Endodermal cell (in vitro differentiated cells): ENCODE data around the gene GREB1. TPM values are rescaled to one million over a fixed set of nuclear protein-coding genes. Genes with fewer than 3 reads are reported as not detected.

Experiments
- DNase-seq: peaks from one replicate; pipeline ENCODE4 v3.0.0-alpha.2; 2017
- H3K27ac ChIP-seq: 2 replicates; pipeline ENCODE4 v1.5.1; 2013; ENCODE audit warnings: mild to moderate bottlenecking, low read depth, low read length, moderate library complexity
- H3K27me3 ChIP-seq: 2 replicates; pipeline ENCODE4 v1.6.1; 2013; ENCODE audit warnings: mild to moderate bottlenecking, low read length, moderate library complexity; ENCODE audit not compliant: insufficient read depth, control insufficient read depth, poor library complexity, severe bottlenecking
- H3K36me3 ChIP-seq: 2 replicates; pipeline ENCODE4 v1.7.0; 2013; ENCODE audit warnings: mild to moderate bottlenecking, low read length, moderate library complexity; ENCODE audit not compliant: control insufficient read depth, insufficient read depth
- H3K4me1 ChIP-seq: one replicate; pipeline ENCODE4 v1.7.0; 2013; ENCODE audit warnings: low read length; ENCODE audit not compliant: control insufficient read depth, insufficient read depth
- H3K4me3 ChIP-seq: 2 replicates; pipeline ENCODE4 v1.5.1; 2013; ENCODE audit warnings: mild to moderate bottlenecking, low read length, moderate library complexity
- H3K9ac ChIP-seq: 2 replicates; pipeline ENCODE4 v1.6.1; 2013; ENCODE audit warnings: mild to moderate bottlenecking, low read length, moderate library complexity; ENCODE audit not compliant: poor library complexity, severe bottlenecking; ENCODE audit errors: extremely low read depth
- H3K9me3 ChIP-seq: 2 replicates; pipeline ENCODE4 v1.6.1; 2013; ENCODE audit warnings: mild to moderate bottlenecking, low read length, moderate library complexity; ENCODE audit not compliant: control insufficient read depth
- H3K27ac Mint-ChIP-seq: 2 replicates; pipeline ENCODE4 v1.8.0; 2020; ENCODE audit warnings: mixed read lengths
- H3K27me3 Mint-ChIP-seq: 2 replicates; pipeline ENCODE4 v1.8.0; 2021; ENCODE audit warnings: mild to moderate bottlenecking, mixed read lengths; ENCODE audit not compliant: insufficient read depth
- H3K36me3 Mint-ChIP-seq: 2 replicates; pipeline ENCODE4 v1.8.0; 2020; ENCODE audit warnings: low read depth, mixed read lengths
- H3K4me1 Mint-ChIP-seq: 2 replicates; pipeline ENCODE4 v1.8.0; 2020; ENCODE audit warnings: mixed read lengths
- H3K4me3 Mint-ChIP-seq: 2 replicates; pipeline ENCODE4 v1.8.0; 2020; ENCODE audit warnings: mild to moderate bottlenecking, moderate library complexity, mixed read lengths
- H3K9me3 Mint-ChIP-seq: 2 replicates; pipeline ENCODE4 v1.8.0; 2020; ENCODE audit warnings: mild to moderate bottlenecking, mixed read lengths
- CTCF ChIP-seq: fragments of 200-600 bp; sonication (generic); conservative IDR thresholded peaks from 2 replicates; pipeline ENCODE4 v1.5.0; 2021; ENCODE audit warnings: antibody characterized with exemption, mild to moderate bottlenecking
- WGBS, 2 experiments: methylation state at CpG; one replicate each; pipeline versions ENCODE4 v1.1.5 to v1.1.7; 2013; ENCODE audit warnings: missing lambda C conversion rate in 2 of 2, mixed read lengths in 1 of 2; ENCODE audit not compliant: insufficient coverage in 1 of 2, insufficient read length in 1 of 2; 5-methylcytosine and 5-hydroxymethylcytosine counted together
- total RNA-seq, 2 donors: library from RNA; stranded (reverse); fragmentation: NEBNext Ultra II Directional in 1 of 2; extraction: Animal tissue kit (Norgen Biotek cat#: 25700) in 1 of 2; gene quantifications; 2 replicates in 1 of 2; 3 replicates in 1 of 2; pipeline ENCODE4 v1.2.1, GENCODE V29; 2021

GREB1 gene
- total RNA-seq, 2 donors from 2014 or later = 86.4 to 106 TPM

GRCh38 chr2:11492720-11493119 is 41.1 kb upstream of the GREB1 start:
- peaks cover 11% of the 10 kb centered on the region for H3K9me3 ChIP-seq
- no peaks in the 10 kb centered on the region for H3K27me3 Mint-ChIP-seq
- H3K27me3 ChIP-seq = no peaks in the 10 kb centered on the region
- H3K4me1 Mint-ChIP-seq = peaks cover 39% of the 10 kb centered on the region
- peaks cover 5% of the 10 kb centered on the region for H3K9me3 Mint-ChIP-seq
- no peak overlapping the region for H3K4me3 Mint-ChIP-seq
- H3K4me1 ChIP-seq = peaks cover 36% of the 10 kb centered on the region
- H3K27ac ChIP-seq = no peak overlapping the region
- no peak overlapping the region for H3K27ac Mint-ChIP-seq
- peaks cover 30% of the 10 kb centered on the region for H3K36me3 ChIP-seq
- TF ChIP-seq CTCF = no peak
- no peak overlapping the region for H3K9ac ChIP-seq
- 73 to 100% methylated on average over 1 of the region's 1 CpG for WGBS, 2 experiments
- peak; percentile 57 for DNase-seq
- peaks cover 21% of the 10 kb centered on the region for H3K36me3 Mint-ChIP-seq
- peak overlapping the region; percentile 11 for H3K4me3 ChIP-seq

- Mint-ChIP-seq H3K4me1 (peaks cover 38% of the 10 kb centered on the region), H3K27ac (no peak overlapping the region), H3K9me3 (peaks cover 5% of the 10 kb centered on the region), H3K4me3 (no peak overlapping the region), H3K36me3 (peaks cover 16% of the 10 kb centered on the region), H3K27me3 (no peaks in the 10 kb centered on the region)
- Histone ChIP-seq H3K27ac (no peak overlapping the region), H3K4me1 (peaks cover 37% of the 10 kb centered on the region), H3K27me3 (no peaks in the 10 kb centered on the region), H3K9me3 (peaks cover 11% of the 10 kb centered on the region), H3K36me3 (peaks cover 26% of the 10 kb centered on the region), H3K9ac (no peak overlapping the region), H3K4me3 (peak overlapping the region; percentile 11)
- 93 to 100% methylated on average over 4 to 6 of the region's 6 CpGs for WGBS, 2 experiments
- TF ChIP-seq CTCF = no peak
- DNase-seq = no peak
Observed at GRCh38 chr2:11493282-11493681, 40.6 kb upstream of the GREB1 start.

- Mint-ChIP-seq H3K4me1 (peaks cover 48% of the 10 kb centered on the region), H3K27me3 (no peaks in the 10 kb centered on the region), H3K36me3 (peaks cover 14% of the 10 kb centered on the region), H3K9me3 (peaks cover 5% of the 10 kb centered on the region), H3K27ac (no peak overlapping the region), H3K4me3 (no peak overlapping the region)
- Histone ChIP-seq H3K4me1 (peaks cover 44% of the 10 kb centered on the region), H3K9me3 (peaks cover 9% of the 10 kb centered on the region), H3K4me3 (no peak overlapping the region), H3K27ac (no peak overlapping the region), H3K36me3 (peaks cover 26% of the 10 kb centered on the region), H3K9ac (no peak overlapping the region), H3K27me3 (no peaks in the 10 kb centered on the region)
- DNase-seq = no peak
- 95 to 100% methylated on average over 2 of the region's 2 CpGs for WGBS, 2 experiments
- no peak for TF ChIP-seq CTCF
Observed at GRCh38 chr2:11494310-11494709, 39.5 kb upstream of the GREB1 start.
